Activated CD4-positive, alpha-beta T cell treated with anti-CD3 and anti-CD28 coated beads, Interleukin-2, amount 10 ng/mL, durations not matched to agents 7 days and 5 days (primary cell): ENCODE measurements around the gene MSRB1. TPM values are rescaled to one million over a fixed set of nuclear protein-coding genes. Genes with fewer than 3 reads are reported as not detected.

ENCODE experiments used
- CTCF ChIA-PET: fragments of 350-600 bp; sonication (Branson Sonifier 250); formaldehyde crosslinking; loops from one replicate; lab custom pipeline; 2021; ENCODE audit warnings: antibody characterized with exemption; lab: Charles Lee
- POLR2A ChIA-PET: fragments of 350-600 bp; sonication (Branson Sonifier 250); formaldehyde crosslinking; loops from one replicate; lab custom pipeline; 2021; ENCODE audit warnings: antibody characterized with exemption; lab: Charles Lee
- DNase-seq: peaks from one replicate; pipeline ENCODE4 v3.0.0-alpha.2; 2020
- H3K27ac Mint-ChIP-seq: one replicate; pipeline ENCODE4 v1.8.0; 2021; ENCODE audit warnings: mild to moderate bottlenecking, moderate library complexity, mixed read lengths
- H3K27me3 Mint-ChIP-seq: one replicate; pipeline ENCODE4 v1.8.0; 2021; ENCODE audit warnings: mixed read lengths
- H3K36me3 Mint-ChIP-seq: one replicate; pipeline ENCODE4 v1.8.0; 2021; ENCODE audit warnings: low read depth, mixed read lengths
- H3K4me1 Mint-ChIP-seq: one replicate; pipeline ENCODE4 v1.8.0; 2021; ENCODE audit warnings: mixed read lengths
- H3K4me3 Mint-ChIP-seq: one replicate; pipeline ENCODE4 v1.8.0; 2021; ENCODE audit warnings: mild to moderate bottlenecking, moderate library complexity, mixed read lengths
- H3K9me3 Mint-ChIP-seq: one replicate; pipeline ENCODE4 v1.8.0; 2021; ENCODE audit warnings: mixed read lengths
- total RNA-seq, 2 experiments: library from RNA; stranded (reverse); gene quantifications; one replicate each; pipeline ENCODE4 v1.2.3, GENCODE V29; 2021

MSRB1 gene
- total RNA-seq, 2 experiments from 2014 or later = 12.8 to 13.6 TPM

DNA sequence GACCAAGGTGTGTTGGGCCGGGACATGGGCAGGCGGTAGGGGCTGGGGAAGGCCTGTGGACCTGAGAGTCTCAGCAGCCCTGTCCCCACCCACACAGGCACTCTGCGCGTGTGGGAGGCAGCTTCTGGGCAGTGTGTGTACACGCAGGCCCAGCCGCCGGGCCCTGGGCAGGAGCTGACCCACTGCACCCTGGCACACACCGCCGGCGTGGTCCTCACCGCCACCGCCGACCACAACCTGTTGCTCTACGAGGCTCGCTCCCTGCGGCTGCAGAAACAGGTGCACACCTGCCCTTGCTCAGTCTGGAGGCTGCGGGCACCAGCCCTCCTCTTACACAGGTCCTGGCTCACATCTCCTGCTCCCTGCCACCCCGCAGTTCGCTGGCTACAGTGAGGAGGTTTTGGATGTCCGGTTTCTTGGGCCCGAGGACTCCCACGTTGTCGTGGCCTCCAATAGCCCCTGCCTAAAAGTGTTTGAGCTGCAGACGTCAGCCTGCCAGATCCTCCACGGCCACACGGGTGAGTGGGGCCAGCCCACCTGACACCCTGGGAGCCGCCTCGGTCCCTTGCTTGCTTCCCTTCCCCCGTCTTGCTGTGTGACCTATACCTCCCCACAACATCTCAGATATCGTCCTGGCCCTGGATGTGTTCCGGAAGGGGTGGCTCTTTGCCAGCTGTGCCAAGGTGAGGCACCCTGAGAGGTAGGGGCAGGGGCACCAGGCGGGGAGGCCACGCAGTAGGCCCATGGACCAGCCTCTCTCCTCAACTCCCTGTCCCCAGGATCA, 32.6 kb upstream of the MSRB1 start:
- Mint-ChIP-seq H3K4me1 (peaks cover 19% of the 10 kb centered on the region), H3K4me3 (no peak overlapping the region), H3K36me3 (peaks cover 9% of the 10 kb centered on the region), H3K27me3 (peaks cover 5% of the 10 kb centered on the region), H3K27ac (no peak overlapping the region), H3K9me3 (no peaks in the 10 kb centered on the region)
- ChIA-PET POLR2A (no interaction called here), CTCF (no interaction called here)
- DNase-seq = no peak

DNA sequence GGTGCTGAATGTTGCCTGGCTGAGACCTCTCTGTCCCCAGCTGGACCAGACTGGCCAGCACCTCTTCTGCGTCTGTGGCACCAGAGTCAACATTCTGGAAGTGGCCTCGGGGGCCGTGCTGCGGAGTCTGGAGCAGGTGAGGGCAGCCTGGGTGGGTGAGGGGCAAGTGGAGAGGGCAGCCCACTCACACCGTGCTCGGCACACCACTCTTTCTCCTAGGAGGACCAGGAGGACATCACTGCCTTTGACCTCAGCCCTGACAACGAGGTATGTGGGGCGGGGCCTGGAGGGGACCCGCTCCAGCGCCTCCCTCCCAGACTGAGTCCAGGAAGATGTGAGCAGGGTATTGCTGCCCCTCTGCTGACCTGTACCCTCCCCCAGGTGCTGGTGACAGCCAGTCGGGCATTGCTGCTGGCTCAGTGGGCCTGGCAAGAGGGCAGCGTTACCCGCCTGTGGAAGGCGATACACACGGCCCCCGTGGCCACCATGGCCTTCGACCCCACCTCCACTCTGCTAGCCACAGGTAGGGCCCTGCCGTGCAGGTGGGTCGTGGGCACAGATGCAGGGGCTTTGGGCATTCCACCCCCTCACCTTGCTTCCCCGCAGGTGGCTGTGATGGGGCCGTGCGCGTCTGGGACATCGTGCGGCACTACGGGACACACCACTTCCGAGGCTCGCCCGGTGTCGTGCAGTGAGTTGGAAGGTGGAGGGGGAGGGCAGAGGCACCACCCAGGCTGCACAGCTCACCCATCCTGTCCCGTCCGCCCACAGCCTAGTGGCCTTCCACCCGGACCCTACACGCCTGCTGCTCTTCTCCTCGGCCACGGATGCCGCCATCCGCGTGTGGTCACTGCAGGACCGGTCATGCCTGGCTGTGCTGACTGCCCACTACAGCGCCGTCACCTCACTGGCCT, 31.4 kb upstream of the MSRB1 start:
- Mint-ChIP-seq H3K4me3 (no peak overlapping the region), H3K4me1 (peaks cover 21% of the 10 kb centered on the region), H3K9me3 (no peaks in the 10 kb centered on the region), H3K36me3 (peaks cover 8% of the 10 kb centered on the region), H3K27me3 (no peaks in the 10 kb centered on the region), H3K27ac (no peak overlapping the region)
- POLR2A ChIA-PET = no interaction called here
- DNase-seq = no peak
- CTCF ChIA-PET = no interaction called here

DNA sequence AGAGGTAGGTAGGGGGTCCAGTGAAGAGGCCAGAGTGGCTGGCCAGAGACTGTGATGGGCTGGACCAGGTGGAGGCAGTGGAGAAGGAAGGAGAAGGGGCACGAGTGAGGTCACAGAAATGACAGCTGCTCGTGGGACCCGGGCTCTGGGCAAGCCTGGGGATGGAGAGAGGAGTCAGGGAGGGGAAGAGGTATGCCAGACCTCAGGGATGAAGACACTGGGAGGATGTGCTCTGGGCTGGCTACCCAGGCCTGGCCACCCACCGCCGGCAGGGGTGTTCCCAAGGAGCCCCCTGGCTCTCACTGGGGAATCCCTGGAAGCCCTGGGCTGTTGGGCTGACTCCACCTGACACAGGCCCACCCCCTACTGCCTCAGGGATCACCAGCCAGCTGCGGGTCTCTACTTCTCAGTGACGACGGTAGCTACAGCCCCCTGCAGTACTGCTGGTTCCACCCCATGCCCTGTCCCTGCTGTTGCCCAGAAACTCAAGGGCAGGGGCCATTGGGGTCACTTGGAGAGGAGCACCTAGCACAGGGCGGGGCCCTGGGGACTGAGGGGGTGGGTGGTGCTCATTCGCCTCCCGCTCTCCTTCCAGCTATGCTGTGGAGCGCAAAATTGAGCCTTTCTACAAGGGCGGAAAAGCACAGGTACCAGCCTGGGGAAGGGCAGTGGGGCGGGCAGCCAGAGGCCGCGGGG, 30.6 kb upstream of the MSRB1 start:
- Mint-ChIP-seq H3K4me3 (peak overlapping the region; percentile 48), H3K36me3 (peaks cover 7% of the 10 kb centered on the region), H3K4me1 (peaks cover 21% of the 10 kb centered on the region), H3K27me3 (no peaks in the 10 kb centered on the region), H3K9me3 (no peaks in the 10 kb centered on the region), H3K27ac (peak overlapping the region; percentile 62)
- DNase-seq = no peak
- ChIA-PET POLR2A (no interaction called here), CTCF (no interaction called here)

DNA sequence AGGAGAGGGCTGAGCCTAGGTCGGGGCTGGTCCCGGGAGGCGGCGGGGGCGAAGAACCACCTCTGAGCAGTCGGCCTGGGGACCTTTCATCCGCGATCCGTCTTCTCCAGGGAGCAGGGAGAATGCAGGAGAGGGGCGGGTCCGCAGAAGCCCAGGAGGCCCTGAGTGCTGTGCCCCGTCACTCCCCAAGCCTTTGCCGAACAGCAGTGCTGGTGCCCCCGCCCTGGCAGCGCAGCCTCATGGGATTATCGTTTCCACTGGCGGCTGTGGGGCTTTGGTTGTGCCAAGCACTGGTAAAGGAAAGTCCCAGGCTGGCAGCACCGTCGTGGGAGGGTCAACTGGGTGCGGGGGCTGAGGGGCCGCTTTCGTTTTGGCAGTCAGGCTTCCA, 29.5 kb upstream of the MSRB1 start:
- CTCF ChIA-PET = no interaction called here
- H3K27me3 Mint-ChIP-seq = no peaks in the 10 kb centered on the region
- H3K9me3 Mint-ChIP-seq = no peaks in the 10 kb centered on the region
- no peak for DNase-seq
- POLR2A ChIA-PET = no interaction called here
- H3K4me3 Mint-ChIP-seq = peak overlapping the region; percentile 91
- peaks cover 7% of the 10 kb centered on the region for H3K36me3 Mint-ChIP-seq
- H3K27ac Mint-ChIP-seq = peak overlapping the region; percentile 99
- peaks cover 21% of the 10 kb centered on the region for H3K4me1 Mint-ChIP-seq

DNA sequence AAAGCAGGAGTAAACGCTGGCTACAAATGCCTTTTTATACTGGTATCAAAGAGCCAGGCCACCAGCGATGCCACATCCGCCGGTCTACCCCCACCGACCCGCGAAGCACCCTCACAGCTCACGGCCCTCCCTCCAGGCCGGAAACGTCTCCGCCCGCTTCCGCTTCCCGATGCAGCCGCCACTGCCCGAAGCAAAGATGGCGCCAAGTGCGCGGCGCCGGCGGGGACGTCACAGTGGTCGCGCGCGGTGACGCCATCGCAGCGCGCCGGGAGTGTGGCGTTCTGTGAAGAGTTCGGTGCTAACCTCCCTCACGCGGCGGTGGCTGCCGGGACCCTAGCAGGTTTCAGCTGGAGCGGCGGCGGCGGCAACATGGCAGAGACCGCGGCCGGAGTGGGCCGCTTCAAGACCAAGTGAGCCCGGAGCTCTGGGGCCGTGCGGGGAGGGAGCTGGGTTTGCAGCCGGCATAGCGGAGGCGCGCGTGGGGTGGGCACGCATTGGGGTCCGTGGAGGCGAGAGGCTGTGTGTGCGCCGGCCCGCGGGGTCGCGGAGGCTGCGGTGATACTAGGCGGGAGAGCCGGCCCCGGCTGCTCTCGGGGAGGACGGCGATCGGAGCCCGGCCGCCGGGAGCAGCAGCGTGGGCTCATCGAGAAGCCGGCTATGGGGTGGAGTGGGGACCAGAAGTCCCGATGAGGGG, 28.9 kb upstream of the MSRB1 start, which contains the start of gene TBL3:
TBL3 (plus strand) TSS at position 258 of the 694 bp plus-strand sequence; CDS start at position 370, 112 bp downstream.
- Mint-ChIP-seq H3K4me1 (peaks cover 21% of the 10 kb centered on the region), H3K27me3 (no peaks in the 10 kb centered on the region), H3K9me3 (no peaks in the 10 kb centered on the region), H3K36me3 (peaks cover 7% of the 10 kb centered on the region), H3K27ac (peak within 1 kb of the TSS; percentile 99), H3K4me3 (peak within 1 kb of the TSS; percentile 91)
- peak; percentile 96 for DNase-seq
- ChIA-PET CTCF (interaction anchor here (0.8 to 1.6 kb wide), 3 partner anchors 9 to 32 kb away, joined by 3 to 5 read pairs (median 5); partner anchors contain the start of gene NOXO1), POLR2A (interaction anchor here (1.1 kb wide), 1 partner anchor 184 kb away, joined by 6 read pairs; the partner anchor contains the start of gene TRAF7)

DNA sequence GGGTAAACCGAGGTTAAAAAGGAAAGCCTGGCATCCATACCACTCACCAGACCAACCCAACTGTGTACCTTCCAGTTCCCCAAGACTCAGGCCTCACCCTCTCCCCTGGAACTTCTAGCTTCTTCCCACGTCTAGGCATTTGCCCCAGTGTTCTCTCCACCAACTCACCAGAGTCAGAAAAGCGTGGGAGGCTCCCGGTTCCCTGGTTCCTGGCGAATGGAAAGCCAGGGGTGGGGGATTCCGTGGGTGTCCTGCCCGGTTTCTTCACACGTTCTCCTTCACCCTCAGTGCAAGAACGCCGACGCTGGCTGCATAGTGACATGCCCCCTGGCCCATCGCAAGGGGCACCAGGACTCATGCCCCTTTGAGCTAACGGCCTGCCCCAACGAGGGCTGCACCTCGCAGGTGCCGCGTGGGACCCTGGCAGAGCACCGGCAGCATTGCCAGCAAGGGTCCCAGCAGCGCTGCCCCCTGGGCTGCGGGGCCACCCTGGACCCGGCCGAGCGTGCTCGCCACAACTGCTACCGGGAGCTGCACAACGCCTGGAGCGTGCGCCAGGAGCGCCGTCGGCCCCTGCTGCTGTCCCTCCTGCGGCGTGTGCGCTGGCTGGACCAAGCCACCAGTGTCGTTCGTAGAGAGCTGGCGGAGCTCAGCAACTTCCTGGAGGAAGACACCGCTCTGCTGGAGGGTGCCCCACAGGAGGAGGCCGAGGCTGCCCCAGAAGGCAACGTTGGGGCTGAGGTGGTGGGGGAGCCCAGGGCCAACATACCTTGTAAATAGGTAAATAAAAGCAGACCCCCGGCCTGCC, 25.4 kb upstream of the MSRB1 start:
- DNase-seq = no peak
- CTCF ChIA-PET = interaction anchor here (0.7 to 0.9 kb wide), 2 partner anchors 39 to 291 kb away, joined by 3 read pairs; no protein-coding TSS in a partner anchor
- Mint-ChIP-seq H3K27me3 (no peaks in the 10 kb centered on the region), H3K4me1 (peaks cover 34% of the 10 kb centered on the region), H3K36me3 (peaks cover 18% of the 10 kb centered on the region), H3K9me3 (no peaks in the 10 kb centered on the region), H3K27ac (no peak overlapping the region), H3K4me3 (no peak overlapping the region)
- POLR2A ChIA-PET = no interaction called here

DNA sequence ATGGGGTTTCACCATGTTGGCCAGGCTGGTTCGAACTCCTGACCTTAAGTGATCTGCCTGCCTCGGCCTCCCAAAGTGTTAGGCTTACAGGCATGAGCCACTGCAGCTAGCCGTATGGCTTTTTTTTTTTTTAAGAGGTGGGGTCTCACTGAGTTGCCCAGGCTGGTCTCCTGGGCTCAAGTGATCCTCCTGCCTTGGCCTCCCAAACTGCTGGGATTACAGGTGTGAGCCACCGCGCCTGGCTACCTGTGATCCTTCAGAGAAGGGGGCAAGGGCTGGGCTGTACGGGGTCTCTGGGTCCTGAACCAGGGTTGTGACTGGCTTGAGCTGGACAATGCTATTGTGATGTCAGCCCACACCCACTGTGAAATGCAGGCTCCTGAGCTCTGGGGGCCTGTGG, 23.5 kb upstream of the MSRB1 start, which contains the start of gene RNF151:
RNF151 (plus strand) TSS at position 397 of the 400 bp plus-strand sequence. CDS start 26 bp downstream, outside the sequence.
- CTCF ChIA-PET = interaction anchor here (1.1 kb wide), 1 partner anchor 38 kb away, joined by 4 read pairs; no protein-coding TSS in a partner anchor

DNA sequence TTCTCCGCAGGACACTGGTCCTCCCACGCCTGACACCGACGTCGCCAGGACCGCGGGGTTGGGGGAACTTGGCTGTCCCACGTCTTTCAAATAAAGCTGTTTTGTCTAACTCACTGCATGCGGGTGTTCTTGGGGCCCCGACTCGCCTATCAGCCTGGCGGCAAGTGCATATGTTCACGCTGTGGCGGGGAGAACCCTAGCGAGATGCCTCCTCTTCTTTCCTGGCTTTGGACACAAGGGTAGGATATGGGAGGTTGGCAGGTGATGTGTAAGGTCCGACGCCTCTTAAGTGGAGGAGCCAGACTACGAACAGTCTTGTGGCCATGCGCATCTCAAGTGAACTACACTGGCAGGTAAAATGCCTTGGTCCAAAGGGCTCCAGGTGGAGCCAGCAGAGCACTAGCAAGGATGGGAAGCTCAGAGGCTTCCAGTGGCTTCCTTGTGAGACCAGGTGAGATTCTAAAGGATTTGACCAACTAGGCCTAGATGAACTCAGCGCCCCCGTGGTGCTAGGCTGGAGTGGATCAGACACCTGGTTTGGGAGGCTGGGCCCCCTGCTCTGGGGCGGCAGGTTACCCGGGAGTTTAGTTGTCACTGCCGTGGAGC, 22.5 kb upstream of the MSRB1 start:
- Mint-ChIP-seq H3K27ac (peak overlapping the region; percentile 96), H3K36me3 (peaks cover 40% of the 10 kb centered on the region), H3K9me3 (no peaks in the 10 kb centered on the region), H3K27me3 (no peaks in the 10 kb centered on the region), H3K4me1 (peaks cover 42% of the 10 kb centered on the region), H3K4me3 (peak overlapping the region; percentile 81)
- CTCF ChIA-PET = interaction anchor here (0.7 to 1.4 kb wide), 5 partner anchors 13 to 190 kb away, joined by 3 to 7 read pairs (median 4); partner anchors contain the start of genes GFER, NUBP2, SPSB3 and TRAF7
- POLR2A ChIA-PET = interaction anchor here (0.6 to 1.3 kb wide), 6 partner anchors 9 to 520 kb away, joined by 3 to 8 read pairs (median 3); partner anchors contain the start of genes GFER, NUBP2 and SPSB3
- DNase-seq = no peak

More for the DNA sequence above, 23.5 kb upstream of the MSRB1 start, which contains the start of gene RNF151:
- peaks cover 34% of the 10 kb centered on the region for H3K36me3 Mint-ChIP-seq
- DNase-seq = no peak
- H3K27ac Mint-ChIP-seq = peak within 1 kb of the TSS; percentile 96
- H3K4me1 Mint-ChIP-seq = peaks cover 40% of the 10 kb centered on the region
- H3K9me3 Mint-ChIP-seq = no peaks in the 10 kb centered on the region
- POLR2A ChIA-PET = no interaction called here
- peak within 1 kb of the TSS; percentile 81 for H3K4me3 Mint-ChIP-seq
- no peaks in the 10 kb centered on the region for H3K27me3 Mint-ChIP-seq

DNA sequence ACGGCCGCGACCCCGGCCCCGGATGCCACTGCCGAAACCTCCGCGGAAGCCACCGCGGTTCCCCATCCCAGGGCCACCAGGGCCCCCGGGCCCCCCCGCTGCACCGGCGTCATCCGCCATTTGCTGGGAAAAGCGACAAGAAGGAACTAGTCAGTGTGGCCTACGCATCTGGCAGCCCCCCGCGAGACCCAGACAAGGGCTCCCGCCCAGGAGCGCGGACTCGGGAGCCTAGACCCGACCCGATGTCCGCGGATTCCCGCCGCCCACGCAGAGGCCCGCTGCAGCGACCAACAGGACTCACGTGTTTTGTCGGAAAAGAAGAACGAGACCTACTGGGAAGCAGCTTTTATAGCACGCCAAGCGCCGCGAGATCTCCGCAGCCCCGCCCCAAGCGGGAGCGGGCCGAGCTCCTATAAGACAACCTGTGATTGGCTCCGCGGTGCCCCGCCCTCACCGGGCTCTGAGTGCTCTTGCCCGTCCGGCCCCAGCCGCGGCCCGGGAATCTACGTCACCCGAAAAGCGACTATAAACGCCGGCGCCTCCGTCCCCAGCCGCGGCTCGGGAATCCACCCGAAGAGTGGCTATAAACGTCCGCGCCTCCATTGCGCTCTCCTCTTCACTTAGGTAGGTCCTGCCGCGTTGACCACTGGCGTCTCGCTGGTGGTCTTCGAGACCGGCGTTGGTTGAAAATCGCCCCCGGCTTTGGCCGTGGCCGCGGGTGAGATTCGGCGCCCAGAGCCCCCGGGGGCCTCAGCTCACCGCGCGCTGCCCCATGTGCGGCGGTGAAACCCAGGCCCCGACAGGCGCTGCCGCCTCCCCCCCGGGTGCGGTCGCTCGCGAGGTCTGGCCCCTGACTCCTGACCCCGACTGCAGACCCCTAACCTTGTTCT, 21.8 kb upstream of the MSRB1 start, which contains the start of gene RPS2:
RPS2 (minus strand) TSS at position 321 of the 890 bp plus-strand sequence; CDS start at position 120, 201 bp downstream.
- H3K4me3 Mint-ChIP-seq = peak within 1 kb of the TSS; percentile 81
- ChIA-PET CTCF (interaction anchor here (0.7 to 1.4 kb wide), 6 partner anchors 12 to 191 kb away, joined by 3 to 7 read pairs (median 4); partner anchors contain the start of genes GFER, NUBP2, SPSB3 and TRAF7), POLR2A (interaction anchor here (0.6 to 1.3 kb wide), 6 partner anchors 8 to 521 kb away, joined by 3 to 8 read pairs (median 3); partner anchors contain the start of genes GFER, NUBP2 and SPSB3)
- H3K27ac Mint-ChIP-seq = peak within 1 kb of the TSS; percentile 96
- peaks cover 45% of the 10 kb centered on the region for H3K4me1 Mint-ChIP-seq
- H3K9me3 Mint-ChIP-seq = no peaks in the 10 kb centered on the region
- H3K27me3 Mint-ChIP-seq = no peaks in the 10 kb centered on the region
- peak; percentile 99 for DNase-seq
- H3K36me3 Mint-ChIP-seq = peaks cover 40% of the 10 kb centered on the region
